NCI-H2029 (cell line): Measurements from ENCODE around the gene MSI2.
"Not testable (repeated sequence)": the region's sequence is repeated elsewhere in the genome, so short reads cannot be mapped to it uniquely, and the experiment has no call there.

ENCODE experiments used
- DNase-seq: peaks from one replicate; lab custom pipeline; 2025; lab: John Stamatoyannopoulos, UW

Gene MSI2

GRCh38 chr17:57619061-57619937 lies 363.0 kb downstream of the MSI2 start:
- no peak for DNase-seq

GRCh38 chr17:57620576-57620975 lies 364.3 kb downstream of the MSI2 start:
- DNase-seq = no peak

GRCh38 chr17:57621791-57622190 lies 365.5 kb downstream of the MSI2 start:
- DNase-seq = not testable (repeated sequence)

GRCh38 chr17:57622306-57622682 lies 366.0 kb downstream of the MSI2 start:
- no peak for DNase-seq

GRCh38 chr17:57622683-57623433 lies 366.5 kb downstream of the MSI2 start:
- no peak for DNase-seq

- DNase-seq = no peak
Measured at GRCh38 chr17:57623620-57624019, 367.3 kb downstream of the MSI2 start.

- DNase-seq = no peak
Measured at GRCh38 chr17:57624386-57624785, 368.1 kb downstream of the MSI2 start.

- no peak for DNase-seq
Measured at GRCh38 chr17:57625511-57625910, 369.2 kb downstream of the MSI2 start.

GRCh38 chr17:57625957-57626356 lies 369.6 kb downstream of the MSI2 start:
- no peak for DNase-seq

- DNase-seq = no peak
Measured at GRCh38 chr17:57626520-57627210, 370.3 kb downstream of the MSI2 start.

- DNase-seq = no peak
Measured at GRCh38 chr17:57627591-57627990, 371.3 kb downstream of the MSI2 start.

- no peak for DNase-seq
Measured at GRCh38 chr17:57628421-57628820, 372.1 kb downstream of the MSI2 start.

GRCh38 chr17:57629470-57629869 lies 373.1 kb downstream of the MSI2 start:
- DNase-seq = no peak

GRCh38 chr17:57629886-57630285 lies 373.6 kb downstream of the MSI2 start:
- DNase-seq = no peak

GRCh38 chr17:57630736-57631135 lies 374.4 kb downstream of the MSI2 start:
- DNase-seq = no peak

- no peak for DNase-seq
Measured at GRCh38 chr17:57631871-57632270, 375.5 kb downstream of the MSI2 start.

- no peak for DNase-seq
Measured at GRCh38 chr17:57632294-57632693, 376.0 kb downstream of the MSI2 start.

GRCh38 chr17:57633236-57633635 lies 376.9 kb downstream of the MSI2 start:
- no peak for DNase-seq

GRCh38 chr17:57634713-57635465 lies 378.6 kb downstream of the MSI2 start:
- DNase-seq = no peak

- no peak for DNase-seq
Measured at GRCh38 chr17:57636274-57636673, 380.0 kb downstream of the MSI2 start.

GRCh38 chr17:57636985-57637665 lies 380.8 kb downstream of the MSI2 start:
- no peak for DNase-seq
